Nephron progenitor cell (in vitro differentiated cells): ENCODE data around the gene CRIP1.

Experiments used
- DNase-seq: peaks from one replicate; pipeline ENCODE4 v3.0.0; 2021
- H3K27ac Mint-ChIP-seq: 2 replicates; pipeline ENCODE4 v1.8.0; 2021; ENCODE audit warnings: mild to moderate bottlenecking, moderate library complexity, mixed read lengths
- H3K27me3 Mint-ChIP-seq: 2 replicates; pipeline ENCODE4 v1.8.0; 2021; ENCODE audit warnings: mild to moderate bottlenecking, low read depth, mixed read lengths; ENCODE audit not compliant: poor library complexity
- H3K36me3 Mint-ChIP-seq: 2 replicates; pipeline ENCODE4 v1.8.0; 2021; ENCODE audit warnings: low read depth, mixed read lengths
- H3K4me1 Mint-ChIP-seq: 2 replicates; pipeline ENCODE4 v1.8.0; 2021; ENCODE audit warnings: mixed read lengths
- H3K4me3 Mint-ChIP-seq: 2 replicates; pipeline ENCODE4 v1.8.0; 2021; ENCODE audit warnings: mild to moderate bottlenecking, moderate library complexity, mixed read lengths
- H3K9me3 Mint-ChIP-seq: 2 replicates; pipeline ENCODE4 v1.8.0; 2021; ENCODE audit warnings: mild to moderate bottlenecking, moderate library complexity, mixed read lengths
- CTCF ChIP-seq: fragments of 200-600 bp; sonication (generic); IDR thresholded peaks from 2 replicates; pipeline ENCODE4 v1.5.0; 2021; ENCODE audit warnings: antibody characterized with exemption

Gene CRIP1

GRCh38 chr14:105486163-105486973, at the start of gene CRIP1:
Gene CRIP1, plus strand, starts transcription at chr14:105486886. Its CDS starts 374 bp downstream, at chr14:105487260.
- Mint-ChIP-seq H3K4me1 (peaks cover 29% of the 10 kb centered on the region), H3K4me3 (peak within 1 kb of the TSS; percentile 68), H3K27me3 (peaks cover 68% of the 10 kb centered on the region), H3K9me3 (no peaks in the 10 kb centered on the region), H3K27ac (no peak within 1 kb of the TSS), H3K36me3 (no peaks in the 10 kb centered on the region)
- DNase-seq = no peak
- no peak for TF ChIP-seq CTCF

GRCh38 chr14:105436891-105437722, 49.6 kb upstream of the CRIP1 start:
- Mint-ChIP-seq H3K36me3 (peaks cover 56% of the 10 kb centered on the region), H3K27me3 (no peaks in the 10 kb centered on the region), H3K4me3 (no peak overlapping the region), H3K27ac (no peak overlapping the region), H3K4me1 (peaks cover 5% of the 10 kb centered on the region), H3K9me3 (peaks cover 25% of the 10 kb centered on the region)
- no peak for DNase-seq
- no peak for TF ChIP-seq CTCF

GRCh38 chr14:105437723-105438500, 48.8 kb upstream of the CRIP1 start:
- Mint-ChIP-seq H3K4me3 (no peak overlapping the region), H3K9me3 (peaks cover 25% of the 10 kb centered on the region), H3K27ac (no peak overlapping the region), H3K27me3 (no peaks in the 10 kb centered on the region), H3K36me3 (peaks cover 56% of the 10 kb centered on the region), H3K4me1 (peaks cover 5% of the 10 kb centered on the region)
- no peak for TF ChIP-seq CTCF
- no peak for DNase-seq

GRCh38 chr14:105439179-105439578, 47.5 kb upstream of the CRIP1 start:
- Mint-ChIP-seq H3K27me3 (no peaks in the 10 kb centered on the region), H3K27ac (no peak overlapping the region), H3K36me3 (peaks cover 49% of the 10 kb centered on the region), H3K9me3 (peaks cover 20% of the 10 kb centered on the region), H3K4me3 (no peak overlapping the region), H3K4me1 (peaks cover 5% of the 10 kb centered on the region)
- no peak for TF ChIP-seq CTCF
- DNase-seq = no peak

- TF ChIP-seq CTCF = no peak
- H3K9me3 Mint-ChIP-seq = peaks cover 15% of the 10 kb centered on the region
- H3K4me1 Mint-ChIP-seq = peaks cover 5% of the 10 kb centered on the region
- DNase-seq = no peak
- H3K27ac Mint-ChIP-seq = no peak overlapping the region
- H3K36me3 Mint-ChIP-seq = peaks cover 42% of the 10 kb centered on the region
- H3K27me3 Mint-ChIP-seq = no peaks in the 10 kb centered on the region
- H3K4me3 Mint-ChIP-seq = no peak overlapping the region
Observed at GRCh38 chr14:105439710-105440553, 46.8 kb upstream of the CRIP1 start.
